GM04504 (cell line): Measurements from ENCODE around the gene EVA1A.
"Not testable (repeated sequence)": the region's sequence is repeated elsewhere in the genome, so short reads cannot be mapped to it uniquely, and the experiment has no call there.

Experiments used
- DNase-seq: peaks from one replicate; pipeline ENCODE4 v3.0.0-alpha.2; 2012; ENCODE audit warnings: low read depth

Gene EVA1A

DNA sequence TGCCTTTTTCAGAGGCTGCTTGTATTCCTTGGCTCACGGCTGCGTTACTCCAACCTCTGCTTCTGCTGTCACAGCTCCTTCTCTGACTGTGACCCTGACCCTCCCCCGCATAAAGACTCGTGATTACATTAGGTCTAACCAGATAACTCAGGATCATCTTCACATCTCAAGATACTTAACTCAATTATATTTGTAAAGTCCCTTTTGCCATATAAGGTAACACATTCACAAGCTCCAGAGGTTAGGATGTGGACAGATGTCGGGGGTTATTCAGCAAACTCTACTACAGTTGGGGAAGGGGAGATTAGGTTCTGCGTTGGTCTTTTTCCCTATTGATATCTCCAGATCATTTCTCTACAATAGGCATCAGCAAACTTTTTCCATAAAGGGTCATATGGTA lies 76.9 kb downstream of the EVA1A start:
- DNase-seq: no peak

DNA sequence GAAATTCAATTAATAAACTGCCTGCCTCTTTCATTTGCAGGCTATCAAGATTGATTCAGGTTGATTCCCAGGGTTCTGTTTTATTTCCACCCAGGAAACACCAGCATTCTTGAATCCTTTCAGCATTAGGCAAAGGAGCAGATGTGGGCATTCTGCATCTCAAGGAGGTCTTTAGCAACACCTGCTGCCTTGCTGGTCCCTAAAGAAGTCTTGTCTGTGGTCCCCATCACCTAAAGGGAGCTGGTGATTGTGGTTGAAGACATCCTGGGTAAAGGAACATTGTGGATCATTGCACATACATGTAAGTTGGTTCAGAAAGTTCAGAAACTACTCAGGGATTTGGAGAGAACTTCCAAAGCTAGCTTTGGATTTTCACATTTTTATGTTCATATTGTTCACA lies 78.3 kb downstream of the EVA1A start:
- DNase-seq: no peak

DNA sequence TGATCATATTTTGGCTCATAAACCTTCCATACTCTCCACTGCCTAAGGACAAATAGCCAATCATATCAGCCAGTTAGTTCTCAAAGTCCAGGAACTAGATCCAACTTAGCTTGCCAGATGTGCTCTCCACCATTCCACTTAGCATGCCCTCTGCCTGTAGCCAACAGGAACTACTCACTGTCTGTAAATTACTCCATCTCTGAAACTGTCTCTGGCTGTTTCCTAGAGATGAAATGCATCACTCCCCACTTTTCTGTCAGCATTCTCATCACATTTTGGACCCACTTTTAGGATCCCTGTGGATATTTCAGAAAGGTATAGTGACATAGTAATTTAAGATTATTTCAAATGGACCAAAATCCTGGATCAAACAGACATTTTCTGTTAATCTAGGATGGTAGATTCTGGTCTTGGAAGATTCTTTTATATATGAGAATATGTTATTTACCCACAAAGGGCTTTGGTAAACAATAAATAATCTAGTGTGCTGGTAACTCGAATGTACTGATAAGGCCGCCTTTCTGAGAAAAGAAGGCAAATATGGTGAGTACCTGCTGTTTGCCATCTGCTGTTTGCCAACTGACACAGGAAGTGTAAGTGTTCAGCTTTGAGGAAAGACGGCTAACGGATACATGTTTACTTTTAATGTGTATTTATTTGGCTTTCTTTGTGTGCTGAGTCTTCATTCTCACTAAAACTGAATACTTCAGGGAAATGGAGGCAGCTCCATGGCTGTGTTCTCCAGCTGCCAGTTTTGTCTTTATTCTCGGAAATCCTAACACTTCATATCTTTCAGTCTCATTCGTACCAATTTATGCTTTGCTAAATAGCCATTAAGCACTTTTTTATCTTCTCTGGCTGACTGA lies 79.5 kb downstream of the EVA1A start:
- DNase-seq: no peak

DNA sequence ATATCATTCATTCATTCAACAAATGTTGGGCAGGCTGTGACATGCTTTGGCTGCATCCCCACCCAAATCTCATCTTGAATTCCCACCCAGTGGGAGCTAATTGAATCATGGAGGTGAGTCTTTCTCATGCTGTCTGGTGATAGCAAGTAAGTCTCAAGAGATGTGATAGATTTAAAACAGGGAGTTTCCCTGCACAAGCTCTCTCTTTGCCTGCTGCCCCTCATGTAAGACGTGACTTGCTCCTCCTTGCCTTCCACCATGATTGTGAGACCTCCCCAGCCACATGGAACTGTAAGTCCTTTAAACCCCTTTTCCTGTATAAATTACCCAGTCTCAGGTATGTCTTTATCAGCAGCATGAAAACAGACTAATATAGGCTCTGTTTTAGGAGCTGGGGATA lies 83.0 kb downstream of the EVA1A start:
- not testable (repeated sequence) for DNase-seq

DNA sequence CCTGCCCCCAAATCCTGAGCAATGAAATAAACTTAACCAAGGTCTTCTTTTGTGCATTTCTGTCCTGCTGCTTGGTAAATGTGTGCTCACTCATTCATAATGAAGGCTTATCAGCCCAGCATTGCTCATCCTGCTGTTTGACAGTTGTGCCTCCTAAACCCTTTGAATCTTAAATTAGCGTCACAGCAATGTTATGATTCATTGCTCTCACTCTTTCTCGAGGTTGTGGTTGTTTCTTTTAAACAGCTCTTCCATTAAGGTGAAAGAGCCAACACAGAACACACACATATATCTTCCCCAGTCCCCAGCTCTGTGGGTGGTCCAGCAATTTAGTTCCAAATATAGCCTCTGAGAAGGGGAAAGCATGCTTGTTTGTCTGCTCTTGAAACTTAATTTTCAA lies 84.0 kb downstream of the EVA1A start:
- DNase-seq: peak; percentile 20

DNA sequence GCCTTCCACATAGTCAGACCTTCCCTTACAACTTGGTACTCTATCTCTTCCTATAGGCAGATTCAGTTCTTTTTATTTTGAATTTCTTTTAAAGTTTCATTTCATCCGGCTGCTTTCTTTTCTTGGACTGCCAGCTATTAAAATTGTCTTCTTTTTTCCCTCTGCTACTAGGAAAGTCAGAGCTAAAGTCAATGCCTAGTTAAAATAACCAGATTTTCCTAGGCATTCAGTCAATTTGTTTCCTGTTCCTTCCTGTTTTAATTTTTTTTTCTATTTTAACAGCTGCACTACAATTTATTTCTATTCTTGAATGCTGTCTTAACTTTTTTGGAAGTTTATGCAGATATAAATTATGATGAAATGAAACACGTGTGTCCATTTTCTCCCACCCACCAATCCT lies 84.8 kb downstream of the EVA1A start:
- DNase-seq: no peak

DNA sequence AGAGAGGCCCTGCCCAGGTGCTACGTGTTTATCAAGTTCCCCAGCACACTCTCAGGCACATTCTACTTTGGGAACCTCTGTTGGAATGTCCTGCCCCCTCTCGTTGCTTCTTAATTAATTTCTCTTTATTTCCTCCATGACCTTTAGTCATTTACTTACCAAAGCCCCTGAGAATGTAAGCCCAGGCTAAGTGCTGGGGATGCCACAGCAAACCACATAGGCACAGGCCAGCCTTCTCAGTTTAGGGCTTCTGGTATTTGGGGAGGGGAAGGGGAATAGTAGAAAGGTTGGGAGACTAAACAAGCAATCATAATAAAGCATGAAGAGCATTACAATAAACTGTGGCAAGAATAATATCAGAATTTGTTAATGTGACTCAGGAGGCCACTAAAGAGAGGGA lies 85.7 kb downstream of the EVA1A start:
- DNase-seq: no peak

DNA sequence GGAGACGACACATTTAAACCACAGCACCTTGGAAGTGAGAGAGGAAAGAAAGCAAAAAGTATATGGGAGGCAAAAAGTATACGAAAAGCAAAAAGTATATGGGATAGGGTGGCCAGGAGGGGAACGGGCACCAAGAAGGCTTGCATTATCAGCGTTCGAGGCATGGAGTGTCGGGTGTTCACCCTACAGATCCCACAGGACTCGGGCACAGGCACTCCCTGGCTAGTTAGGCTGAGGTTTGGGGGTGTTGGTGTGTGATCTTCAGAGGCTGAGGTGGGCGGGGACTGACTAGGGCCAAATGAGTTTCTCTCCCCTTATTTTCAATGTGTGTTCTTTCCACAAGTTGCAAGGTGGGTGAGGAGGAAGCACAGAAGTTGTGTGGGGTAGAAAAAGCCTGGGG lies 86.6 kb downstream of the EVA1A start:
- no peak for DNase-seq

DNA sequence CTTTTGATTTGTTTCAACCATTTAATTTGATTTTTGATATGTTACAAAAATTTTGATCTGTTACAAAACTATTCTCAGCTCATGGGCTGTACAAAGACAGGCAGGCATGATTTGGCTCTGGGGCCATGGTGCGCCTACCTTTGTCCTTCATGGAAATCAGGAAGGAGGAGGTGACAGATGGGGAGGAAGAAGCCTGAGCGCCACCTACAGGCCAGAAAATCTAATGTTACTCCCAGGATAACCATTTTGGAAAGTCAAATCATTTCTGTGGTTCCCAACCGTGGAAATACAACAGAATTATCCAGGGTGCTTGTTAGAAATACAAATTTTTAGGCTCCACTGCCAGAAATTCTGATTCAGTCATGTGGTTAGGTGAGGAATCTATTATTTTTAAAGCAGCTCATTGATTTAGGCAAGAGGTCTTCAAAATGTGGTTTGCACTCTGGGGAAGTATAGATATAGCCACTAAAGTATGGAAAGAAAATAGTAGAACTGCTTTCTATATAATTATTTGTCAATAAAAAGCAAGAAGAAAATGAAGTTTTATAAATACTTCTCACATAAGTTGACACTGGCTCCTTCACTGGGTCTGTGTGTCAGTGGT lies 93.9 kb downstream of the EVA1A start:
- no peak for DNase-seq

DNA sequence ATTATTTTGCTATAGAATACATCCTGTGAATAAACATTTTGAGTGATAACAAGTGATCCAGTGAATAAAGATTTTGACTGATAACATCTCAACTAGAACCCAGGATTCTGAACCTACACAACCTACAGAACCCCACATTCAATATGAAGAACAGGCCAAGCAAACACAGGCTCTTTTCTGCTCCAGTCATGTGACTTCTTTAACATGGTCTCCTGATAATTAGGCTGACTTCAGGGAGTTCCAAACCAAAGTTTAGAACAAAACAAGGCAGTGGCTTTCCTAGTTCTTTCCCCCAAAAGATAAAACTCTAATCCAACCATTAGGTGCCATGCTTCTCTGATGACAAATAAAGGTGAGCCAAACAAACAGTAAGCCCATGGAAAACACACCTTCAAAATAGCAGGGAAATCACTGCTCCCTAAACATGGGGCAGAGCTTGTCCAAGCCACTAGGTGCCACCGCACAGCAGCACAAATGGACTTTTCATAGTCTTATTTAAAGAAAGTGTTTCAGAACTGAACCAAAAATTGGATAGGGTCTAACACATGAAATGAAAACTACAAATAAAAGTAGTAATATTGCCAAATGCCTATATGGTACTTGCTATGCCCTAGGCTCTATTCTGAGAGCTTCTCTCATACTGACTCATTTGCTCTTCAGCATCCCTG lies 95.3 kb downstream of the EVA1A start:
- peak; percentile 14 for DNase-seq

DNA sequence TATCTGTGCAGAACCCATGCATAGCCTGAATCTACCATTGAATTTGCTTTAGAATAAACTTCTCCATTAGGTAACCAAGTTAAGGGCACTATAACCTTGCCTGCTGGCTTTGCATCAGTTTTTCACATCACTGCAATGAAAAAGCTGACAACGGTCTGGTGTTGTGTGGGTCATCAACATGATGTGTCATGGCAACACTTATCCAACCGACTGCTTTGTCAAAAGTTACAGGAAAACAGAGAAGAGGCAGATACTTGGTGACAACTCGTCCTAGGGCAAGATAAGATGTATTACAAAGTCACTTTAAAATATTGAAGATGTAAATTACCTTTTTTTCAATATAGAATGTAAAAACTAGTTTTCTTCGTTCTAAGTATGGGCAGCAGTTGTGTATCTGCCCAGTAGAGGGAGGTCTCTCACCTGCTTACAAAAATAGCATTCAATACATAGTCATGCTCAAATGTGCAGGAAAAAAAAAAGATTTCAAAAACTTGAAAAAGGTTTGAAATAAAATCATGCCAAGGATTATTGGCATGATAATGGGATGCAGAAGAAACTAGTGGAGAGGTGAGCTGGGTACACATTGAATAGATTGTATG lies 96.3 kb downstream of the EVA1A start:
- DNase-seq: no peak

DNA sequence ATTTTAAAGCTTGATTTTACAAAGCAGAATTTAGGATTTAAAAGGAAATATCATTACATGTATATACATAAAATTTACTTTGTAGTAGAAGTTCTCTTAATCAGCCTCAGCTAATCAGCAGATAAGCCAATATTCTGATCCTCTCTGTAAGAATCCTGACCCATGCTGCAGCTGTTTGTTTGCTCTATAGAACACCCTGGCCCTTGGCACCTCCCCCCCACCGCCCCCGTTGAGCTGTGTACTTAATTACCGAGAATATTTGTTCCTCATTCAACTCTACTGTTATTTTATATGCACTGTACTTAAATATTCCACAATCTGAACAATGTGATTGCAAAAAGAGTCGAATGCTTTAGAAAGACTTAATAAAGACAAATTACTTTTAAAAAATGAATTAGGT lies 98.0 kb downstream of the EVA1A start:
- DNase-seq: no peak

DNA sequence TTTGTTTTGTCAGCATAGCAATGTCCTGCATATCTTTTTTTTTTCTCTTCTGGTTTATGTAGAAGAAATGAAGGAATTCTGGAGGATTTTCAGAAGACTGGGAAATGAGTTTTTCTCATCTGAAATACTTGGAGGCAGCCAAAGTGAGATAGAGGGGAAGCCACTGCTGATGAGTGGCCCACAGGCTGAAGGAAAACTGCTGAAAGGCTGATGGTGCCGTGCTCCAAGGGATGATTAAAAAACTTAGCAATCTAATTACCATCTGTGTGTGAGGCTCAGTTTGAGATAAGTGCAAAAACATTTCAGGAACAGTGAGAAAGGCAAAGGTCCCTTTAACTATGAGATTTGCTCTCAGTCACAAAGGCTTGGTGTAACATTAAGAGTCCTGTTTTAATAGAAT lies 98.5 kb downstream of the EVA1A start:
- no peak for DNase-seq

DNA sequence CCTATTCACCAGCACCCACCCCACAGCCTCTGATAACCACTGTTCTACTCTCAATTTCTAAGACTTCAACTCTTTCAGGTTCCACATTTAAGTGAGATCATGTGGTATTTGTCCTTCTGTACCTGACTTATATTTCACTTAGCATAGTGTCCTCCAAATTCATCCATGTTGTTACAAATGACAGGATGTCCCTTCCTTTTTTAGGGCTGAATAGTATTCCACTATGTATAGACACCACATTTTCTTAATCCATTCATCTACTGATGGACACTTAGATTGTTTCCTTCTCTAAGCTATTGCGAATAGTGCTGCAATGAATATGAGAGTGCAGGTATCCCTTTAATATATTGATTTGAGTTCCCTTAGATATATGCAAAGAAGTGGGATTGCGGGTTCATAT lies 100.1 kb downstream of the EVA1A start:
- DNase-seq: no peak

DNA sequence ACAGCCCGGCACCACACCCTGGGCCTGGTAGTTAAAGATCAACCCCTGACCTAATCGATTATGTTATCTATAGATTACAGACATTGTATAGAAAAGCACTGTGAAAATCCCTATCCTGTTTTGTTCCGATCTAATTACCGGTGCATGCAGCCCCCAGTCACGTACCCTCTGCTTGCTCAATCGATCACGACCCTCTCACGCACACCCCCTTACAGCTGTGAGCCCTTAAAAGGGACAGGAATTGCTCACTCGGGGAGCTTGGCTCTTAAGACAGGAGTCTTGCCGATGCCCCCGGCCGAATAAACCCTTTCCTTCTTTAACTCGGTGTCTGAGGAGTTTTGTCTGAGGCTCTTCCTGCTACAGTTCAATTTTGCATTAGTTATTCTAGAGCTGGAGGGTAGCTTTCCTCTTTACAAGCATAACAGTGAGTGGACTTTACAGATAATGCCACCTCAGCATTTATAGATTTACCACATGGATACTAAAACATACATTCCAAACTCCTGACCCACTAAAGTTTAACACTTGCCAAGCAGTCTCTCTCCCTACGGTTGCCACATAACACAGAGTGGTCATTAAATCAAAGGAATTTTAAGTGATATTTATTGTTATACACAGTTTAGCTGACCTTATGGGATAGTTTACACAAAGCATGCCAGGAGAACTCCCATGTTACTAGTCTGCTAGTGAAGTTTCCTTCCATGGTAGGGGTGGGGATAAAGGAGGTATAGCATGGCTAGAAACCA lies 101.0 kb downstream of the EVA1A start:
- peak; percentile 79 for DNase-seq

DNA sequence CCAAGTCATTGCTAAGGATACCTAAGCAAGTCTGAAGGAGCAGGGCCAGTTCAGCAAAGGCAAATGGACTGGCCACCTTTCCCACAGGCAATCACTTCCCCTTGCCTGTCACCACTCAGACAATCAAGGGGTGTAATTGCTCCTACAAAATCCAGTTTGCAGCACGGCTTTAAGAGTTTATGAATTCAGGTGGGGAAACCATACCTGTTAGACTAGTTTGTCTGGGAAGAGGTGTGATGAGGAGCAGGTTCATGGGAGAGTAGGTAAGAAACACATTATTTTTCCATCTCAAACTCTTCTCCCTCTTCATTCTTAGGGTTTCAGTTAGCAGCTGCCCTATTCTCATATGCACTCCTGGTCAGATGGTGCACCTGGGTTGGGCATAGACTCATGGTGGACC lies 102.5 kb downstream of the EVA1A start:
- DNase-seq: no peak

DNA sequence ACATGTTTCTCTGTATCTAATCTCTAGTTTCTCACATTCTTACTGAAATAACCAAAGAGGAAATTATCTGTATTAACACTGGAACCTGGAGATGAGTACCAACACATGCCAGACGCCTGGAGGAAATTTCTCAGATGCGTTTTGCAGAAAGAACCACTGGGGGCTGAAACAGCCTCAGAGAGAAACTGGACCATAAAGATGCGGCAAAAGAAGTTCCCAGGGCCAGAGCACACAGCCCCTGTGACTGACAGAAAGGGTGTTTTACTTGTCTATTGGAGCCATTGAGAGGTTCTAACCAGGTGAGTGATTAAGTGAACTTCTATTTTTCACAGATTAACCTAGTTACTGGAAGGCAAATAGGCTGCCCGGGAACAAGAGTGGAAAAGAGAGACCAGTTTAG lies 103.9 kb downstream of the EVA1A start:
- no peak for DNase-seq

DNA sequence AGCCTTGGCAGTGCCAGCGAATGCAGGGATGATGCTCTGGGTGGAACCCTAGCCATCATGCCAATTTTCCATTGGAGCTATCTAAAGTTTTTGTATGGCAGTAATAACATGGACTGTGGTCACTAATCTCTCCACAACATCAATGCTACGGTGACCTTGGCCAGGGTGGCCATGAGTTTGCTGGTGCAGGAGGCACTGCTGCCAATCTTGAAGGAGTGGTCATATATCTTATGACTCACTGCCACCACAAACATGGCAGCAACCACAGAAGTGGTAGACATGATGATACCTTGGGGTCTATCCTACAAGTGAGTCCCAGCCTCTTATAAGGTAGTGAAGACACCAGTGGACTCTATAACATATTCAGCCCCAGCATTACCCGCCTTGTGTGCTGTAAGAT lies 104.6 kb downstream of the EVA1A start:
- no peak for DNase-seq

DNA sequence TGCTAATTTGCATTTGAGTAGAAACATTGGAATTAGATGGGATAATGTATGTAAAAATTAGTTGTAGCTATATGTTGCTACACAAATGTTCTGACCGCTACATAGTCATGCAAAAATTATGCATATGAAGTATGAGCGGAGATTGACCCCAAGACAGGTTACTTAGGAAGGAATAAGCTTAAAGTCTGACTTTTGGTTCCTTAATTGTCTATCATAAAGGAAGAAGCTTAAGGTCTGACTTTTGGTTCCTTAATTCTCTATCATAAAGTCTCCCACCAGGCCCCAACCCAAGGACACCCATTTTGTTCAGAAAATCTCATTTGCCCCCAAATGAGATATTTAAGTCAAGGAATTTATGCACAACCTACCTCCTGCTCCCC lies 106.5 kb downstream of the EVA1A start:
- no peak for DNase-seq

DNA sequence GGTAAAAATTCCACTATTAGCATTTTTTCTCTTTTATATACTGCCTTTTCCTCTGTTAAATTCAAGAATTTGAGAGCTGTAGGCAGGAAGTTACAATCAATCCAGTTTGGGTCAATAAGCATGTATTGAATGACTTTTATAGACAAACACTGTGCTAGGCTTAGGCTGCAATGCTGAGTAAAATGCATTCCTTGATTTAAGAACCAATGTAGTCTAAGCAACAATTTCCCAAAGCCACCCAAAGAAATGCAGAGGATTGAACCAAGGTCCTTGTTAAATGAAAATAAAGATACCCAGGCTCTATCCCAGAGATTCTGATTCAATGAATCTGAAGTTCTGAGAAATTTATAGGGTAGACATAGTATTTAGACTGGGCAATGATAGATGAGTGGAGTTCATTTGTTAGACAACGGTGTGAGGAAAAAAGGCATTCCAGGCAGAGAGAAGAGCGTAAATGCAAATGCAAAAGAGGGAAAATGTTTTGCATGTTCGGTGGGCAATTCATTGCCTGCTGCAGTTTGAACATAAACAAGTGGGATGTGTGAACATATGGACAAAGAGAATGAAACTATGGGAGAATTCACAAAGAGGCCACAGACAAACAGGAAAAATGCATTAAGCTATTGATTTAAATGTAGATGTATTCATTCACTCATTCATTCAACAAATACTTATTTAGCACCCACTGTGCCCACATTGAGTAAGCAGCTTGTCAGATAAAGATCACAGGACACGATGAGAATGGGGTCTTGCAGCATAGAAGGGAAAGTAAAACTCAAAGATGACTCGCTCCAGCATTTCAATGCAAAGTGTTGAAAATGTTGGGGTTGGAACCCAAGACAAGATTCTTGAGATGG lies 107.1 kb downstream of the EVA1A start:
- DNase-seq: no peak

DNA sequence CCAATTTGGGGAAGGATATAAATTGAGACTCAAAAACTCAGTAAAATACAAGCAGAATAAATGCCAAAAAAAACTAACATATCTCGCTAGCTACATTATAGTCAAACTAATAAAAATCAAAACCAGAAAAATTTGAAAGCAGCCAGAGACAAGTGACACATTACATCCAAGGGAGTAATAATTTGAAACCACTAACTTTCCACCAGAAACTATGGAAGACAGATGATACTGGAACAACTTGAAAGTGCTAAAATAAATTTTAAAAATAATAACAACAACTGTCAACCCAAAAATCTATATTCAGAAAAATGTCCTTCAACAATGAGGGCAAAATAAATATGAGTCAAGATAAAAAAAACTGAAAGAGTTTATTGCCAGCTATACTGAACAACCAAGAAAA lies 110.7 kb downstream of the EVA1A start:
- no peak for DNase-seq
